B cell (primary cell): Measurements from ENCODE around the gene PTPRT.

Source experiments
- CTCF ChIP-seq: fragments of 200-600 bp; IDR thresholded peaks from one replicate; pipeline ENCODE4 v1.8.0; 2022; ENCODE audit warnings: antibody characterized with exemption, mild to moderate bottlenecking
- EZH2 ChIP-seq: IDR thresholded peaks from 2 replicates; pipeline ENCODE4 v1.6.1; 2012; ENCODE audit warnings: borderline replicate concordance, low read depth, mild to moderate bottlenecking, moderate library complexity, low read length; ENCODE audit not compliant: insufficient read depth, poor library complexity, severe bottlenecking

DNA sequence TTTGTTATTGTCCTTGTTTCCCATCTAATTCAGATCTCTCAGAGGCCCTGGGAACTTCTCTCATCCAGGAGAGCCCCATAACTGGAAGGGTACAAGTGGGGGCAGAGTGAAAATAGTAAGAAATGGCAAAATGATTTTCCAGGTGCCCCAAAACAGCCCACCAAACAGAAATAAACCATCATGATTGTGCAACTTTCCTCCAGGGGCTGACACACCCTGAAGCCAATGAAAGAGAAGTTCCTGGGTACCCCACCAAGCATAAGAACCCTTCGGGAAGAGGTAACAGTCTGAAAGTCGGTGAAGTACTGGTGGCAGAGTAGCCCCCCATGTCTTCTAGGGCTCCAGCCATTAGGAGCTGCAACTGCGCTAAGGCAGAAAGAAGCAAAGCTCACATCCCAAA is 282.0 kb downstream of the PTPRT start:
- TF ChIP-seq CTCF (no peak), EZH2 (no peak)
